Fibroblast of villous mesenchyme (primary cell): Measurements from ENCODE around the gene IFNA2. TPM values are rescaled to one million over a fixed set of nuclear protein-coding genes. Genes with fewer than 3 reads are reported as not detected.

Experiments used
- DNase-seq: peaks from one replicate; pipeline ENCODE4 v3.0.0-alpha.2; 2010; ENCODE audit warnings: low read depth
- H3K4me3 ChIP-seq: 2 replicates; pipeline ENCODE4 v1.5.1; 2011; ENCODE audit warnings: low read depth, mild to moderate bottlenecking, low read length
- total RNA-seq: library from RNA; depleted of rRNA; stranded (reverse); fragments of >200 nt; gene quantifications from 2 replicates; pipeline ENCODE4 v1.2.3, GENCODE V29; 2012
- TF ChIP-seq, protein P1 (sequence below): IDR thresholded peaks from 2 replicates; pipeline ENCODE4 v1.5.1; 2012; ENCODE audit warnings: low read depth, mild to moderate bottlenecking, low read length; ENCODE audit not compliant: insufficient read depth

IFNA2 gene
- total RNA-seq, 1 donor: not detected

DNA sequence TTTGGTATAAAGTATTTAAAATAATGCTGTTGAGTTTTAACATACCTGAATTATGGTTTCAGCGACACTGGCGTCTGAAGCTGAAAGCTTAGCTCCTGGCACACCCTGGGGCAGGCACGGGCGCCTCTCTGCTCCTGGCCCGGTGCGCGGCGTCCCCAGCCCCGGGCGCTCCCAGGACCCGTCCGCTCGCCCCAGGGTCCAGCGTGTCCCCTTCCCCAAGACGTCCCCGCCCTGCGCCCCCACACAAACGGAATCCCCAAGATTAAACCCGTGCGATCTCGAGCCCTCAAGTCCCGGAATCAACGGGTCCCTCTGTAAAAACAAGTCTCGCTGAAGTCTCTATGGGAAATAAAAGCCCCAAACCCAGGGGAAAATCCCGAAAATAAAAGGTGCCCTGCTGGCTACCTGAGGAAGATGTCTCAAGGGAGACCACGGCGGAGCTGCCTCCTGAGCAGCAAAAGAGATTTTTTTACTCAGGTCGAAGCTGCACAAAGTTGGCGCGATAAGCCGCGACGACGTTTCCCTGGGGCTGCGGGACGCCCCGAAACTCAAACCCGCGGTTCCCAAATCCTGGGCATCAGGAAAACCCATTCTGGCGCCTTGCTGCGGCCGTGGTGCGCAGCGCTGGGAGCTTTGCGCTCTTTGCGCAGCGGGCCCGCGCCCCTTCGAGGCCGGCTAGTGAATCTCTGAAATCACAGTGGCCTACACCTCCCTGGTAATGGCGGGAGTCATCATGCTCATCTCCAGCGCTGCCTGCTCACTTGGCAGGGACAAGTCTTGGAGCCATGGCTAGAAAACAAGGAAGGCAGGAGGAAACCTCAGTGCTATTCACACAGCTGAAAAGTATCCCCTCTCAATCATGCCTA lies 17.4 kb upstream of the IFNA2 start:
- DNase-seq: no peak
- peak overlapping the region; percentile 26 for H3K4me3 ChIP-seq
- TF ChIP-seq, protein P1, sequence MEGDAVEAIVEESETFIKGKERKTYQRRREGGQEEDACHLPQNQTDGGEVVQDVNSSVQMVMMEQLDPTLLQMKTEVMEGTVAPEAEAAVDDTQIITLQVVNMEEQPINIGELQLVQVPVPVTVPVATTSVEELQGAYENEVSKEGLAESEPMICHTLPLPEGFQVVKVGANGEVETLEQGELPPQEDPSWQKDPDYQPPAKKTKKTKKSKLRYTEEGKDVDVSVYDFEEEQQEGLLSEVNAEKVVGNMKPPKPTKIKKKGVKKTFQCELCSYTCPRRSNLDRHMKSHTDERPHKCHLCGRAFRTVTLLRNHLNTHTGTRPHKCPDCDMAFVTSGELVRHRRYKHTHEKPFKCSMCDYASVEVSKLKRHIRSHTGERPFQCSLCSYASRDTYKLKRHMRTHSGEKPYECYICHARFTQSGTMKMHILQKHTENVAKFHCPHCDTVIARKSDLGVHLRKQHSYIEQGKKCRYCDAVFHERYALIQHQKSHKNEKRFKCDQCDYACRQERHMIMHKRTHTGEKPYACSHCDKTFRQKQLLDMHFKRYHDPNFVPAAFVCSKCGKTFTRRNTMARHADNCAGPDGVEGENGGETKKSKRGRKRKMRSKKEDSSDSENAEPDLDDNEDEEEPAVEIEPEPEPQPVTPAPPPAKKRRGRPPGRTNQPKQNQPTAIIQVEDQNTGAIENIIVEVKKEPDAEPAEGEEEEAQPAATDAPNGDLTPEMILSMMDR: no peak

DNA sequence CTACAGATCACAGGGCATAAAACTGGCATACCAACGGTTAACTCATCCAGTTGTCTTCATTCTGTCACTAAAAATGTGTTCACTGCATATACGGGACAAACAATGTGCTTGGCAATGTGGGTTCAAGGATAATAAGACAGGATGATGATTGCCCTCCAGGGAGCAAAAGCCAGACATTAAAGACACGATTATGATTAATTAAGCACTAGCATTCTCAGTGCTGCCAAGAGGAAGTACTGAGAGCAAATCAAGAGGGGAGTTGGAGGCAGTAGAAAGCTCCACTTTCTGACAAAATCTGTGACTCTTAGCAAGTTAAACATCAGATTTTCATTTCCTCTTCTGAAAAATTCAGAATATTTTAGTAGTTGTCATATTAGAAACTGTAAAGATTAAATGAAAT lies 14.8 kb upstream of the IFNA2 start:
- H3K4me3 ChIP-seq: no peak overlapping the region
- no peak for DNase-seq
- TF ChIP-seq, protein P1: no peak

DNA sequence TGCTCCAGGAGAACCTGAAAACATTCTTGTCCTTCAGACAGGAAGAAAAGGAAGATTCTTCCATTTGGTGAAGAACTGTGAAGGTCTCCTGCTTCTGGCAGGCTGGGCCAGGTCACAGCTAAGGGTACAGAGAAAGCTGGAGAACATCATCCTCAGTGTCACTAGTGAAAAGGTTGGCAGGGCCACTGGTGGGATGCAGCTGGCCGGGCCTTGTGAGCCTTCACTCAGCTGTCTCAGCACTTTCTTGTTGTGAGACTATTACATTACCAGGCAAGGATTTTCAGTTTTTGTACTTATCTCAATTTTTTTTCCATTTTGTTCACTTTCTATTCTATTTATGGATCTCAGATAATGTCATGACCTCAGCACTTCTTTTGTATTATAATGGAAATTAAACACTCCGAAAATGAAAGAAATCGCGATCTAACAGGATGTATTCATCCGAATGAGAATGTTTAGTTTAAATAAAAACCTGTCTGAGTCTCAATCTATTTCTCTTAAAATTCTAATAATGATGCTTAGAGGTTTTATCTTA lies 13.8 kb upstream of the IFNA2 start:
- no peak for DNase-seq
- H3K4me3 ChIP-seq: no peak overlapping the region
- TF ChIP-seq, protein P1: no peak

DNA sequence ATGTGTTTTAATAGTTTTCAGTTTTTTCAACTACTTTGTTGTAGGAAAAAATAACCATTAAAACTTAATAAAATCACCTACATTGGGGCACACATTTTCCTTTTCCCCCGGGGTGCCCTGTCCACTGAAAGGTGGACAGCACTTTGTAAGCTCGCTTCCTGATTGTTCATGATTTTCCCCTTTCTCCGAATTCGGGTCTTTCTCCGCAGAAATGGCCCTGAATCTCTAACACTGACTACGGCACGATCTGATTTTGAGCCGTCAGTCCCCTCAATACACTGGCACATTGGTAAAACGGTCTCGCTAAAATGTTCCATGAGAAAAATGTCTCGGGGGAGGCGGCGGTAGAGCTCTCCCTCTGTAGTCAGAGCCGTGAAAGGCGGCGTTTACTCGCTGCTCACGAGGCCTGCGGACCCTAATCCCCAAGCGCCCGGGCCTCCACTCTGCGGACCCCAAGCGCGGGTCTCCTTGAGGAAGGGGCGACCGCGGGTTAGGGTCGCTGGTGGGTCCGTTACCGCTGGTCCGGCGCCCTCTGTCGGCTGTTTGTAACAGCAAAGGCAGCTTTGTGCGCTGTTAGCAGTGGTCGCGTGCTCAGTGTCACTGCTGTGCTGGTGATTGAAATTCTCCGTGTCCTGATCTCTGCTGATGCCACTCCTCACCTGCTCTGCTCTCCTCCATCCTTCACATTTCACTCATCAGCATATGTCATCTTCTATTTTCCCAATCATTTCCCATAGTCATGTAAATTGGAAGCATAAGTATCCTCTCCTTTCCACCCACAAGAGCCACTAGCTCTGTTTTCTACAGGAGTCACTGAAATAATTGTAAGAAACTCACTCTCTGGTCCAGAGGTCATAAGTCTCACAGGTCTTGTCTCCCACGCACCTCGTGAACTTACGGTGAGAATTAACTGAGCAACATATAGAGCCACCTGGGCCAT lies 10.8 kb upstream of the IFNA2 start:
- DNase-seq: peak; percentile 23
- TF ChIP-seq, protein P1: peak; percentile 80

DNA sequence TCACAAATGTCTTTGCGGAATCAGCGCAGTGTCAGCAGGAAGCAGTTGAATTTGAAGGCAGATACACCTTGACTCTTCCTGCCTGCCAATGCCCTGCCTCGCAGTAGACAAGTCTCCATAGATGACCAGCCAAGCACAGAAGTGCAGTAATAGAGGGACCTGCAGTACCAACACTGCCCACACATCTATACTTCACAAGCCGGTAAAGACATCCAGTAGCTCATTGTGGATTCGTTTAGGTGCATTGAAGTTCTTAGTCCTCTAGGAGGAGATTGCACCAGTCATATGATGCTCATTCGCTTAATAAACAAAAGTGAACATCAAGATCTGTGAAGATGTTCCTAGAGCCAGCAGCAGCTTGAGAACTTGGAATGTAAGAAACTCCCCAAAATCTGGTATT lies 7.1 kb upstream of the IFNA2 start:
- TF ChIP-seq, protein P1: peak; percentile 44
- peak; percentile 20 for DNase-seq
- no peak overlapping the region for H3K4me3 ChIP-seq

More for the DNA sequence above, 10.8 kb upstream of the IFNA2 start:
- H3K4me3 ChIP-seq: peak overlapping the region; percentile 61

DNA sequence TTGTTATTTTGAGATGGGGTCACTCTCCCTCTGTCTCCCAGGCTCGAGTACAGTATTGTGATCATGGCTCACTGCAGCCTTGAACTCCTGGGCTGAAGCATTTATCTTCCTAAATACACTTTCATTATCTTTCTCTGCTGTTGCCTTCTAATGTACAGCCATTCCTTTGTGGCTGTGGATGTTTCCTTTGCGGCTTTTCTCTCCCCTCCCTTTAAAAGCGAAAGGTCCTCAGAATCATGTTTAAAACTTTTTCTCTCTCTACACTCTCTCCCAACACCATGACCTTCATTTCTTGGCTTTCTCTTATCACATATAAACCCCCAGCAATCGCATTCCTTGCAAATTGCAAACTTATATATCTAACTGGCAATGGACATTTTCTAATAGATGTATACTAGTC lies 1.6 kb downstream of the IFNA2 start:
- DNase-seq: no peak
- no peak overlapping the region for H3K4me3 ChIP-seq
- TF ChIP-seq, protein P1: no peak
